GM18951 (cell line): ENCODE measurements around the gene COX8A.

Source experiments
- POLR2A ChIP-seq: IDR thresholded peaks from 4 replicates; pipeline ENCODE4 v1.6.1; 2011; ENCODE audit warnings: mild to moderate bottlenecking; ENCODE audit not compliant: insufficient read length, insufficient read depth; ENCODE audit errors: extremely low read depth
- in situ Hi-C: fragments of 300-500 bp; cut with MboI; formaldehyde crosslinking; loops from one replicate; pipeline ENCODE4 v1.12.0; 2022; ENCODE audit warnings: low sequenced_read_pairs, mixed read lengths, inconsistent platforms; ENCODE audit not compliant: unreplicated experiment

Gene COX8A

GRCh38 chr11:63986156-63986931, 11.9 kb downstream of the COX8A start, which contains the start of gene OTUB1:
TSS of gene OTUB1 (plus strand) at chr11:63986438. CDS start at chr11:63986457, 19 bp downstream.
- TF ChIP-seq POLR2A: peak; percentile 89

DNA sequence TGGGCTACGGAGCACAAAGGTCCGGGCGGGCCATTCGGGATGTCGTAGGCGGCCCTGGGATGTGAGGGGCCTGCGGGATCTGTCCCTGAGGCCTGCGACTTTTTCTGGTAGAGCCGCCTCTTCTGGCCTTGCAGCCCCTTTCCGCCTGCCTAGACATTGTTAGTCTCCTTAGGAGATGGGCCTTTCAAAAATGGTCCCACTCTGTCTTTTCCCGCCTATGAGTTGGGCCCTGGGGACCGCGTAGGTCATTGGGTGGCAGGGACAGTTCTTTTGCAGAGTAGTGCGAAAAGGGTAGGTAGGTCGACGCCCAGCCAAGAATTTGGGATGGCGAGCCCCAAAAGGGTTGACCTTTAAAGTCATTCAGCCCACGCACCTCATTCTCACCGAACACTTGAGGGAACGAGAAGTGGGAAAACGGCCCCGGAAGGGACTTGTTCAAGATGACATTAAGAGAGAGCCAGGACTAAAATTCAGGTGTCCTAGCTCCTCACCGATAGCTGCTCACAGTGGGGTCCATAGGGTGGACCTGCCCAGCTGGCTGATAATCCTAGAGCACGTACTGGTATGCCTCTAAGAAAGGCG, 12.6 kb downstream of the COX8A start:
- TF ChIP-seq POLR2A: no peak
- in situ Hi-C loops: no loop called here

More at GRCh38 chr11:63986156-63986931, 11.9 kb downstream of the COX8A start, which contains the start of gene OTUB1:
- in situ Hi-C loops: no loop called here

- in situ Hi-C loops: no loop called here
Observed at GRCh38 chr11:63991558-63991957, 17.1 kb downstream of the COX8A start.

GRCh38 chr11:63993100-63993499, 18.7 kb downstream of the COX8A start:
- no peak for TF ChIP-seq POLR2A
- in situ Hi-C loops: no loop called here

More at GRCh38 chr11:63991558-63991957, 17.1 kb downstream of the COX8A start:
- no peak for TF ChIP-seq POLR2A

GRCh38 chr11:63993993-63994392, 19.6 kb downstream of the COX8A start:
- in situ Hi-C loops: no loop called here
- TF ChIP-seq POLR2A: no peak

- in situ Hi-C loops: no loop called here
- TF ChIP-seq POLR2A: no peak
Observed at GRCh38 chr11:63996512-63996911, 22.1 kb downstream of the COX8A start.

GRCh38 chr11:63997104-63997700, 22.8 kb downstream of the COX8A start:
- TF ChIP-seq POLR2A: no peak
- in situ Hi-C loops: no loop called here

DNA sequence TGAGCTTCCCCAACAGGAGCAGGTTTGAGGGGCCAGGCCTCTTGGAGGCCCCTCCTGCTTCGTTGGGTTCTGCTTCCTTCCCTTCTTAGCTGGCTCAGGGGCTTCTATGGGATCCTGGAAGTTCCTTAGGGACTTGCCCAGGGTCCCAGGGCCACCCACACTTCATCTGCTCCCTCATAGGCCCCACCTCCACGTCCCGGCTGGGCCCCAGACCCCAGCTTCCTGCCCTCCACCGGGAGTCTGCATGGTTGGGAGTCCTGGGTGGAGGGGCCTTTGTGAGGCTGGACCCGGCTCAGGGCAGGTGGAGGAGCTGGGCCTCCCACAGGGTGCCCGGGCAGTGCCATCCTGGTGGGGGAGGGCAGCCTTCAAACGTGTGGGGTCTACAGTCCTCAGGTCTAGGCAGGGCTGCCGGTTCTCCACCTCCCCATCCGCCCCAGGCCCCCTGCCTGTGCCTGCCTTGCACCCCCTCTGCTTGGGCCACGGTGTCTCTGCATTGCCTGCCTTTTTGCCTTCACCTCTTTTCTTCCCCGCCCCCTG, 23.4 kb downstream of the COX8A start:
- TF ChIP-seq POLR2A: no peak
- in situ Hi-C loops: no loop called here

GRCh38 chr11:63998558-63999348, 24.3 kb downstream of the COX8A start:
- no peak for TF ChIP-seq POLR2A
- in situ Hi-C loops: no loop called here

DNA sequence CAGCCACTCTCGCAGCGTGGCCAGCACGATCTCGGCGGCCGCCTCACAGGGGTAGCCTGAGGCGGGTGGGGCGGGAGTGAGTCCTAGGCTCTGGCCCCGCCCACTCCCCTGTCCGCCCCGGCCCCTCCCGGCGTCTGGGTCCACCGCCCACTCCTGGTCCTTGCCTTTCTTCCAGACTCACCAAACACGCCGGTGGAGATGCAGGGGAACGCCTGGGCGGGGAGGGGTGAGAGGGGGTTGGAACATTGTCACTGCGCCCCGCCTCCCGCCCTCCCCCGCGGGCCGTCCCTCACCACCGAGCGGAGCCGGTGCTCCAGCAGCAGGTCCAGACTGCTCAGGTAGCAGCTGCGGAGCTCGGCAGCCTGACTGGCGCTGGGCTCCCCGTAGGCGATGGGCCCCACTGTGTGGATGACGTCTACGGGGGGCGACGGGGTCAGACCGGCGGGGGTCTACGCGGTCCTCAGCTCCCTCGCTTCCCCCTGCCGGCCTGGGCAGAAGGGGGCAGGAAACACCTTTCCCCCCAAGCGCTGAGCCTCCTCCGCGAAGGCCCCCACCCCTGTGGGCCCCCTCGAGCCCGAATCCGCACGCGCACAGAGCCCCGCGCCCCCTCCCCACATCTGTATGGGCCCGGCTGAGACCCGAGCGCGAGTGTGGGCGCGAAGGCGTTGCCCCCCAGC, 25.1 kb downstream of the COX8A start:
- in situ Hi-C loops: no loop called here
- no peak for TF ChIP-seq POLR2A

- in situ Hi-C loops: no loop called here
- TF ChIP-seq POLR2A: no peak
Observed at GRCh38 chr11:64000026-64000739, 25.8 kb downstream of the COX8A start.
